ENCODE measurements around the gene USP49.
A peak's percentile ranks its signal among the peaks of the same experiment; 100 is the strongest.
"Not testable (repeated sequence)": the region's sequence is repeated elsewhere in the genome, so short reads cannot be mapped to it uniquely, and the experiment has no call there.

USP49 gene

DNA sequence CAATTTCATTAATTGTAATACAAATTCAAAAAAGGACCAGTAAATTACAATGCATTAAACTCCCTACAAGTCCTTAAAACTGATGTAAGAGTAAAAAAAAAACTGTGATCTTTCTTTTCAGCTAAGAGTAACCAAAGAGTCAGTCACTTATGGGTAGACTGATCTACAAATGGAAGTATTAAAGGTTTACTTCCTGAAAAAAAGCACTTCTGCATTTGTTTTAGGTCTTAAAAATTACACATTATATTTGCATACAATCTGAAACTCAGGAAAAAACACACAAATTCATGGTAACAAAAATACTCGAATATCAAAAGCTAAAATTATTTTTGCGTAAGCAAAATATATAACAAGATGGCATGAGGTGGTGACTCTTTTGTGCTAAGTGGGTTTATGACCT, 23.5 kb downstream of the USP49 start:
- no peak for DNase-seq

DNA sequence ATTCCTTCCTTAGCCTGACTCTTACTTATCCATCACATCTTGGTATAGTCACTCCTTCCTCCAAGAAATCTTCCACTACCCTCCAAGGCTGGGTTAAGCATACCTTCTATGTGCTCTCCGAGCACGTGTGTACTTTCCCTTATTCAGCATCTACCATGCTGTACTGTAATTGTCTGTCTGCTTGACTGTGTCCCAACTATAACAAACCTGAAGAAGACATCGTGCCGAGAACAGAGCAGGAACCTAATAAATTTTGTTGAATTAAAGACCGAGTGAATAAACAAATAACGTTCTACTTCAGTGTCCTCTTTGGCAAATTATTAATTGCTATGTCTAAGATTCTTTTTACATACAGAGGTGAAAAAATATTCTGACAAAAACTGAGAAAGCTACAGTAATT, 35.8 kb downstream of the USP49 start:
- DNase-seq = no peak

- no peak for DNase-seq
Observed at GRCh38 chr6:41858703-41859102, 36.5 kb downstream of the USP49 start.

DNA sequence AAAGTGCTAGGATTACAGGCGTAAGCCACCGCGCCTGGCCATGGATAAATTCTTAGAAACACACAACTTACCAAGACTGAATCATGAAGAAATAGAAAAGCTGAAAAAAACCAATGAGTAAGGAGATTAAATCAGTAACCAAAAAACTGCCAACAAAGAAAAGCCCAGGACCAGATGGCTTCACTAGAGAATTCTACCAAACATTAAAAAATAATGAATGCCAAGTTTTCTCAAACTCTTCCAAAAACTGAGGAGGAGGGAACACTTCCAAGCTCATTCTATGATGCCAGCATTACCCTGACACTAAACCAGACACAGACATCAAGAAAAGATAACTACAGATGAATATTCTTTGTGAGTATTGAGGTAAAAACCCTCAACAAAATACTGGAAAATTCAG, 44.3 kb downstream of the USP49 start:
- DNase-seq = no peak

DNA sequence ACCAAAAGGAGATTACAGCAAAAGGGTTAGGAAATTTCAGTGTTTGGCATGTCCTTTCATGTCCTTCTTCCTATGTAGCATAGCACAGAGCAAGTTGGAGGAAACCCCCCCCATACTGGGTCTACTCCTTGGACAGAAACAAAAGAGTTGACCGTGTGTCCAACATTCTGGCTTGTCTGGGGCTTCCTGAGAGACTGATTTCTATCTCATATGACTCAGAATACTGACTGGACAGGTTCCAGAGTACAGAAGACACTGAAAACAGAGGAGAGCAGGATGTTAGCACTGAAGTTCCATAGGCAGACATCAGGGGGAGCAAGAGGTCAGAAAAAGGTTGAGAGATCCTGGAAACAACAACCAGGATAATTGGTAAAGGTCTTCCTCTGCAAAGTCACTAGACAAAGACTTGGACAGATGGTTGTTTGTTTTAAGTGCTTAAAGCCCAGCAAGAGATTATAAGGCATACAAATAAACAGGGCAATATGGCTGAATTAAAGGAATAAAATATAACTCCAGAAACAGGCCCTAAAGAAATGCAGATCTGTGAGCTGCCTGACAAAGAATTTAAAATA, 48.4 kb downstream of the USP49 start:
- peak; percentile 21 for DNase-seq

GRCh38 chr6:41843178-41843577, 52.0 kb downstream of the USP49 start:
- no peak for DNase-seq

DNA sequence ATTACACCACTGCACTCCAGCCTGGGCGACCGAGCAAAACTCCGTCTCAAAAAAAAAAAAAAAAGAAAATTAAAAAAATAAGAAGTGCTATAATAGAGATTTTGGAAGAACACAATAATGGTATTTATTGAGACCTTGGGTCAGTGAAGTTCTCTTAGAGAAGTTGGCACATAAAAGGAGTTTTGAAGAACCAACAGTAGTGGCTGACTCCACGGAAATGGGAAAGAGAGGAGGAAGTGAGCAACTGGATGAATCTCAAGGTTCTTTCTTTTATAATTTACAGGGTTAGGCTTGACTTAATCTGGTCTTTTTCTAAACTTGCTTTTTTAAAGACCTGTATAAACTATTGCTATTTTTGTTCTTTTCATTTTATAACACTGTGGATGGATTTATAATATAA, 54.8 kb downstream of the USP49 start:
- DNase-seq = no peak

DNA sequence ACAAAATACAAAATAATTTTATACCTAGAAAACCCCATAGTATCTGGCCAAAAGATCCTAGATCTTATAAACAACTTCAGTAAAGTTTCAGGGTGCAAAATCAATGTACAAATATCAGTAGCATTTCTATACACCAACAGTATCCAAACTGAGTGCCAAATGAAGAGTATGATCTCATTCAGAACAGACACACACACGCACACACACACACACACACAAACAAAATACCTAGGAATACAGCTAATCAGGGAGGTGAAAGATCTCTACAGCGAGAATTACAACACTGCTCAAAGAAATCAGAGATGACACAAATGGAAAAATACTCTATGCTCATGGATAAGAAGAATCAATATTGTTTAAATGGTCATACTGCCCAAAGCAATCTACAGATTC, 58.5 kb downstream of the USP49 start:
- no peak for DNase-seq

- no peak for DNase-seq
Observed at GRCh38 chr6:41836022-41836659, 59.0 kb downstream of the USP49 start.

DNA sequence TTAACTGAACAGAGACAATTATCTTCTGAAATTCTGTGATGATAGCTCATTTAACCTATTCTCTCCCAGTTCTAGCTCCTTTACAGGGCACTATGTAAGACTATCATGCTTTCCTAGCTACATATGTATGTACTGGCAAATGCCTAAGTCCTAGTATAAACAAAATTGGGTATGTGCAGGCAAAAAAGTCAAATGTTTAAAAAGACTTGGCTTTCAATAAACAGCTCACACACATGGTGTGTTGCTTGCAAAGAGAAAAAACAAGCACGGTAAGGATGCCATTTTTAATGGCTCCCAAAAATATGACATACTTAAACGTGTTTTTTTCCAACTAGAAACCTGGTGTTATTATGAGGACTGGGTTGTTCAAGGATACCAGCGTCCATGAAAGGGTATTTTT, 62.9 kb downstream of the USP49 start:
- DNase-seq = no peak

- DNase-seq = no peak
Observed at GRCh38 chr6:41826343-41827022, 68.7 kb downstream of the USP49 start.

GRCh38 chr6:41824571-41825569, 70.3 kb downstream of the USP49 start:
- peak; percentile 0 for DNase-seq

GRCh38 chr6:41823178-41823577, 72.0 kb downstream of the USP49 start:
- no peak for DNase-seq

- no peak for DNase-seq
Observed at GRCh38 chr6:41822021-41822420, 73.2 kb downstream of the USP49 start.

GRCh38 chr6:41821266-41821665, 73.9 kb downstream of the USP49 start:
- DNase-seq = no peak

DNA sequence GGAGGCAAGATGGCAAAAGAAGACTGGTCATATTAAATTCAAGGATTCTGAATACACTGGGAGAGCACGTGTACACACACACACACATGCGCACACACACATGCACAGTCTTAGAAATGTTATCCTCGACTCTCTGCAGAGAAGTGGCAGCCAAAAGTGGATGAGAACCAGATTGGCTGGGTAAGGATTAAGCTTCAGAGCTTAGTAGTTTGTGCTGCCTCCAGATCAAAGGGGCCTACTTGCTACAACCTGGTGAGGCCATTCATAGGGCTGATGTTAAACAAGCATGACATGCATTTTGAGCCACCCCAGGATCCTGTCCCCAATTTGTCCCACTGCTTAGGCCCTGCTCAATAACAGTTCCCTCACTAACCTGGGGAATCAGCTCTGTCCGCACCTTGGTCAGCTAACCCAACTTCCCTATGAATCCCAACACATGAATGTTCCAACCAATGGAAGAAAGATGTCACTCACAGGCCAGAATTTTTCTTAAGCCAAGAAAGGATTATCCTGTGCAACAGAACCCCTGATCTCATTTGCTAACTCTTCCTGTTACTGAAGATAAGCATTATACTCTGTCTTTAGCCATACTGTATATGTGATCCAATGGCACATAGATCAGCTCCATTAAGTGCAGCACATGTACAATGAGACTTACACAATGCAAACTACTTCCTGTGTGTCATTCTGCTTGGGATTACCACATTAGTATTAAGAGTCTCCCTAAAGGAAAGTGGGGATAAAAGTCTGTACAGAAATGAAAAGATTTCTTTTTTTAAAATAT, 76.7 kb downstream of the USP49 start:
- no peak for DNase-seq

GRCh38 chr6:41815587-41815986, 79.6 kb downstream of the USP49 start:
- DNase-seq = no peak

DNA sequence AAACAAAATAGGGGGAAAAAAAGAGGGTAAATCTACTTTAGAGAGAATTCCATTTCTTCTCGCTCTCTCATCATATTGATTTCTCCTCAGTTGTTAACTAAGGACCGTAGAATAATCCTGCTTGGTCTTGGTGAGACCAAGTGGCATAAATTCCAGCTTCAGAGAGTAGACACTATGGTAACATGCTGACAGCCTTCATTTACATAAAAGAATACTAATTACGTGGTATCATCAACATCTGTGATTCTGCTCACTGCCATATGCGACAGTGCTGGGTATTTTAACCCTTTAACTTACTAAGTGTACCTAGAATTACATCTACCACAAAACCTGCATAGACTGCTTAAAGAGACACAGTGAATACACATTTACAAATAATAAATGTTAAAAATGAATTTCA, 80.5 kb downstream of the USP49 start:
- no peak for DNase-seq

GRCh38 chr6:41813956-41814355, 81.2 kb downstream of the USP49 start:
- DNase-seq = no peak

GRCh38 chr6:41813469-41813868, 81.7 kb downstream of the USP49 start:
- DNase-seq = no peak

DNA sequence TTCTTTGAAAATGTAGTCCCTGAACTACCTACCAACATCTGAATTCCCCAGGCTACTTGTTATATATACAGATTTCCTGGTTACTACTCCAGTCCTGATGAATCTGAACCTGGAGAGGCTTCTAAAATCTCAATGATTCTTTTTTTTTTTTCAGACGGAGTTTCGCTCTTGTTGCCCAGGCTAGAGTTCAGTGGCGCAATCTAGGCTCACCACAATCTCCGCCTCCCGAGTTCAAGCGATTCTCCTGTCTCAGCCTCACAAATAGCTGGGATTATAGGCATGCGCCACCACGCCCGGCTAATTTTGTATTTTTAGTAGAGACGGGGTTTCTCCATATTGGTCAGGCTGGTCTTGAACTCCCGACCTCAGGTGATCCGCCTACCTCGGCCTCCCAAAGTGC, 83.2 kb downstream of the USP49 start:
- not testable (repeated sequence) for DNase-seq

- no peak for DNase-seq
Observed at GRCh38 chr6:41811095-41811494, 84.1 kb downstream of the USP49 start.
